ENCODE results near the gene OR10H1.
"Not testable (repeated sequence)": the region's sequence is repeated elsewhere in the genome, so short reads cannot be mapped to it uniquely, and the experiment has no call there.

Gene OR10H1

GRCh38 chr19:15843203-15843893 is 27.9 kb upstream of the OR10H1 start:
- H3K4me3 ChIP-seq (ENCODE audit: low read length) = no peak overlapping the region
- H3K36me3 ChIP-seq (ENCODE audit: control insufficient read depth, low read length) = no peaks in the 10 kb centered on the region
- H3K9me3 ChIP-seq (ENCODE audit: control insufficient read depth, insufficient read depth, low read length) = no peaks in the 10 kb centered on the region
- H4K20me1 ChIP-seq (ENCODE audit: control insufficient read depth, insufficient read depth, low read depth, low read length) = no peaks in the 10 kb centered on the region
- H3K27ac ChIP-seq (ENCODE audit: low read depth, low read length) = no peak overlapping the region
- no peak overlapping the region for H3K4me2 ChIP-seq (ENCODE audit: low read length)
- H3K9me2 ChIP-seq (replicated peaks; ENCODE audit: control insufficient read depth, low read length) = no peaks in the 10 kb centered on the region
- peaks cover 6% of the 10 kb centered on the region; the same call in 1 of the 2 replicates for H3K27me3 ChIP-seq (ENCODE audit: control insufficient read depth, low read length)
- TF ChIP-seq CTCF (IDR thresholded peaks at IDR 0.05; ENCODE audit: low read depth, low read length, poor library complexity, severe bottlenecking) = no peak
- TF ChIP-seq EZH2phosphoT487 (IDR thresholded peaks at IDR 0.05; ENCODE audit: borderline replicate concordance, low read length) = no peak
- no peaks in the 10 kb centered on the region for H3F3A ChIP-seq (ENCODE audit: control insufficient read depth, insufficient read depth)
- no peaks in the 10 kb centered on the region for H3K79me2 ChIP-seq (ENCODE audit: control insufficient read depth, low read length)
- H3K4me1 ChIP-seq (ENCODE audit: control insufficient read depth, low read length) = no peaks in the 10 kb centered on the region; the same call in 1 of the 2 replicates

GRCh38 chr19:15841875-15842569 is 26.6 kb upstream of the OR10H1 start:
- Histone ChIP-seq H3K79me2 (ENCODE audit: control insufficient read depth, low read length) (no peaks in the 10 kb centered on the region), H3K27ac (ENCODE audit: low read depth, low read length) (no peak overlapping the region), H4K20me1 (ENCODE audit: control insufficient read depth, insufficient read depth, low read depth, low read length) (no peaks in the 10 kb centered on the region), H3F3A (ENCODE audit: control insufficient read depth, insufficient read depth) (peaks cover 3% of the 10 kb centered on the region; the same call in 1 of the 2 replicates), H3K4me1 (ENCODE audit: control insufficient read depth, low read length) (peaks cover 6% of the 10 kb centered on the region), H3K36me3 (ENCODE audit: control insufficient read depth, low read length) (no peaks in the 10 kb centered on the region), H3K9me2 (replicated peaks; ENCODE audit: control insufficient read depth, low read length) (no peaks in the 10 kb centered on the region), H3K4me3 (ENCODE audit: low read length) (no peak overlapping the region), H3K9me3 (ENCODE audit: control insufficient read depth, insufficient read depth, low read length) (no peaks in the 10 kb centered on the region), H3K4me2 (ENCODE audit: low read length) (no peak overlapping the region), H3K27me3 (ENCODE audit: control insufficient read depth, low read length) (peaks cover 4% of the 10 kb centered on the region; the same call in 1 of the 2 replicates)
- TF ChIP-seq EZH2phosphoT487 (IDR thresholded peaks at IDR 0.05; ENCODE audit: borderline replicate concordance, low read length) (no peak), CTCF (IDR thresholded peaks at IDR 0.05; ENCODE audit: low read depth, low read length, poor library complexity, severe bottlenecking) (peak; percentile 59)

- no peak overlapping the region for H3K4me3 ChIP-seq (ENCODE audit: low read length)
- no peaks in the 10 kb centered on the region for H3K9me2 ChIP-seq (replicated peaks; ENCODE audit: control insufficient read depth, low read length)
- H3K36me3 ChIP-seq (ENCODE audit: control insufficient read depth, low read length) = peaks cover 4% of the 10 kb centered on the region; the same call in 1 of the 2 replicates
- H3K4me2 ChIP-seq (ENCODE audit: low read length) = no peak overlapping the region
- H4K20me1 ChIP-seq (ENCODE audit: control insufficient read depth, insufficient read depth, low read depth, low read length) = no peaks in the 10 kb centered on the region
- no peaks in the 10 kb centered on the region for H3K9me3 ChIP-seq (ENCODE audit: control insufficient read depth, insufficient read depth, low read length)
- H3K27ac ChIP-seq (ENCODE audit: low read depth, low read length) = no peak overlapping the region
- peaks cover 2% of the 10 kb centered on the region; the same call in 1 of the 2 replicates for H3K27me3 ChIP-seq (ENCODE audit: control insufficient read depth, low read length)
- peaks cover 11% of the 10 kb centered on the region for H3K4me1 ChIP-seq (ENCODE audit: control insufficient read depth, low read length)
- H3K79me2 ChIP-seq (ENCODE audit: control insufficient read depth, low read length) = no peaks in the 10 kb centered on the region
- peaks cover 7% of the 10 kb centered on the region; the same call in 1 of the 2 replicates for H3F3A ChIP-seq (ENCODE audit: control insufficient read depth, insufficient read depth)
- no peak for TF ChIP-seq EZH2phosphoT487 (IDR thresholded peaks at IDR 0.05; ENCODE audit: borderline replicate concordance, low read length)
- TF ChIP-seq CTCF (IDR thresholded peaks at IDR 0.05; ENCODE audit: low read depth, low read length, poor library complexity, severe bottlenecking) = no peak
These were observed 25.4 kb upstream of the OR10H1 start for GRCh38 chr19:15840833-15841232.

GRCh38 chr19:15839888-15840287 is 24.4 kb upstream of the OR10H1 start:
- not testable (repeated sequence) for H3K9me3 ChIP-seq (ENCODE audit: control insufficient read depth, insufficient read depth, low read length); H3K27me3 ChIP-seq (ENCODE audit: control insufficient read depth, low read length)

More at GRCh38 chr19:15839888-15840287, 24.4 kb upstream of the OR10H1 start:
- not testable (repeated sequence) for H3K79me2 ChIP-seq (ENCODE audit: control insufficient read depth, low read length); H3K27ac ChIP-seq (ENCODE audit: low read depth, low read length); H3K4me3 ChIP-seq (ENCODE audit: low read length); H3K36me3 ChIP-seq (ENCODE audit: control insufficient read depth, low read length); H4K20me1 ChIP-seq (ENCODE audit: control insufficient read depth, insufficient read depth, low read depth, low read length); H3K4me2 ChIP-seq (ENCODE audit: low read length); H3F3A ChIP-seq (ENCODE audit: control insufficient read depth, insufficient read depth); H3K9me2 ChIP-seq (replicated peaks; ENCODE audit: control insufficient read depth, low read length)
- peaks cover 15% of the 10 kb centered on the region for H3K4me1 ChIP-seq (ENCODE audit: control insufficient read depth, low read length)
